GM21423 (cell line): ENCODE results near the gene TMEM252.

Source experiments
- ATAC-seq: cut with Tn5 transposase; IDR thresholded peaks from one replicate; pipeline ENCODE4 v1.9.1; 2021; ENCODE audit warnings: mild to moderate bottlenecking, moderate library complexity; ENCODE audit not compliant: unreplicated experiment

TMEM252 gene

DNA sequence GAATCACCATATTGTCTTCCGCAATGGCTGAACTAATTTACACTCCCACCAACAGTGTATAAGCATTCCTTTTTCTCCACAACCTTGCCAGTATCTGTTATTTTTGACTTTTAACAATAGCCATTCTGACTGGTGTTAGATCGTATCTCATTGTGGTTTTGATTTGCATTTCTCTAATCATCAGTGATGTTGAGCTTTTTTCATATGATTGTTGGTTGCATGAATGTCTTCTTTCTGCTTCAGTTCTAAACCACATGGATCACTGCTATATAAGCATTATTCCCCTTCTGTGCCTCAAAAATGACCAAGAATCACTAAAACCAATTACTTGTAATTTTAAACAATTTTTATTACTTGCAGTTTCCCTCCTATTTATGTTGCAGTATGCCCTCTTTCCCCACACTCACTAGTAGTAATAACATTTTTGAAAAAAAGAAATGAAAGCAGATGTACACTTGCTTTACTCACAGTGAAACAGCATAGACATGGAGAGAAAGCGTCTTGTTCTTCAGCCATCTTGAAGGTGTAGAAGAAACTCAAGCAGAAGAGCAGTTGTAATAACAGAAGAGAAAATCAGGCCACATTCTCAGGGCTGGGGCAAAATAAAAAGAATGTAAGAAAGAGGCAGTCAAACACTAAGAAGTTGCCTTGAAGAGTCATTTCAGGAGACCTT is 4.5 kb upstream of the TMEM252 start:
- ATAC-seq: peak; percentile 29

- ATAC-seq: no peak
These were observed 885 bp upstream of the TMEM252 start for GRCh38 chr9:68541568-68541967.

- no peak for ATAC-seq
These were observed 2.5 kb downstream of the TMEM252 start for GRCh38 chr9:68538200-68538599.

DNA sequence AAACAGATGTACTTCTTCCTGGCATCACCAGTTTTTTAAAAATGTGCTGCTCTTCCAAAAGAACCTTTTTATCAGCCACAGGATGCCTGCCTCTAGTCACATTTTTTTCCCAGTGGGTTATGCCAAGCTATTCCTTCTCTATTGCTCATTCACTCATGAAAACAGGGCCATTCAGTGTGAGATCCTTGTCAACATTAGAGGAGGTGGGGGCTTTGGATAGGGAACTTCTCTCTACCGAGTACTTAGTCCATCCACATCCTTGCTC is 3.1 kb downstream of the TMEM252 start:
- ATAC-seq: no peak

DNA sequence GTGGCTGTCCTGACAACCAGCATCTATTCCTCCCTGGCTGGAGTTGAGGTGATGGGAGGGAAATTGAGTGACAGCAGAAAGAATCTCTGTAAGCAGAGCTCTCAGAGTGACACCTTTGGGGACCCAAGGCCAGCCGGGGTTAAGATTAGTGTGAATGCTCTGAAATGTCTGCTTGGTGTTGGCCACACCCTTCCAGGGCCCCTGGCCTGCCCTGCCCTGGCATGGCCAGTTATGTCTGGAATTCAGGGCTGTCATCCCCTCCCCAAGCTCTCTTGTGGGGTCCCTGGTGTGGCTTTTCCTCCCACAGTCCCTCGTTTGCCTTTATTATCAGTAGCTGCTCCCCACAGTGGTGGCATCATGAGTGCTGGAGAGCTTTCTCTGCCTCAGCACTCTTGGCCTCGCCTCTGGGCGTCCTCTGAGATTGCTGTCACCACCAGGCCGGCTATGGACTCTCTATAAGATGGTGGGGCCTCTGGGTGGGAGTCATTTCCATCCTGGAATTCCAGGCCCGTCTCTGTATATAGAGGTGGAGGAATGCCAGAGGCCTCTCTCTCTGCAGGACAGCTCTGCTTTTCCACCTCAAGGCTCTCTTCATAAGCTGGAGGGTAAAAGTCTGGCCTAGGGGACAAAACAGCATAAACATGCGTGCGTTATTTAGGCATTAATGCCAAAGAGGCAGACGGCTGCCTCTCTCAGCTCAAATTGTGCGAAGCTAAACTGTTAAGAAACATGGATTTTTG is 3.6 kb downstream of the TMEM252 start:
- ATAC-seq: no peak

- no peak for ATAC-seq
These were observed 7.0 kb downstream of the TMEM252 start for GRCh38 chr9:68533678-68534077.

GRCh38 chr9:68532131-68532530 is 8.6 kb downstream of the TMEM252 start:
- no peak for ATAC-seq

DNA sequence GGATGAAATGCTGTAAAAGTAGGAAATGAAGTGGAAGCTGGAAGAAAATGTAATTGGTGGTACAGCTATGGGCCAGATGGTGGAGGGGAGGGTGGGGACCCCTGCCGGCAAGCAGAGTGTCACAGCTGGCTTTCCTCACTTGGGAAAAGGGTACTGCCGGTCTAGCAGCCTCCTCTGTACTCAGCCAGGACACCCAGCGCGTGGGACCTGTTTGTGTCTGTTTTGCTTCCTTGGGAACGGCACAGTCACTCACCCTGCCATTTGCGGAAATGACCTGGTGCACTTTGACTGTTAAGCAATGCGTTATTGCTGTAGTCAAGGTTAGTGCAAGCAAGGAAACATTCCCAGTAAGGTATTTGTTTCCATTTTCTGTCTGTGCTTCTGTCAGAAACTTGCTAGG is 10.1 kb downstream of the TMEM252 start:
- no peak for ATAC-seq

DNA sequence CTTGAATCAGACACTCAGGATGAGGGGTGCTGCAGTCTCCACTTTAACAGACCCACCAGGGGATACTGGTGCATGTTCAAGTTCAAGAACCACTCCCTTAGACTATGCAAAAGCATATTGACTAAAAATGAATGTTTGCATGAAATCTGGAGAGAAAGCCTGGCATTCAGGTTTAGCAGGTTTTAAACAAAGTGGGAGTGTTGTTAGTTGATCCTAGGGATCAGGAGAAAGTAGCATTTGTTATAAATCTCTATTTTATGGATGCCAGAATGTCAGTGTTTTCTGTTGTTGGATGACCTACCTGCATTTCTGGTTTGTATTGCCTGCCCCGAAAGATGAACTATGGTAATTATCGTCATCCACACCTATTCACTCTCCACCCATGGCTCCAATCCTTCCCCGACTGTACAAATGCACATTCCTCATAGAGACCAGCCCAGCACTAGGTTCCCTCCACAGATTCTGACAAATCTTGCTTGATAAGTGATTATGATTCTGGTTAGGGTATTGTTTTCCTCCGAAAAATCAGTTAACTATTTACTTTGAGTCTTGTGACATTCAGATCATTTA is 17.2 kb downstream of the TMEM252 start:
- no peak for ATAC-seq

- ATAC-seq: no peak
These were observed 17.7 kb downstream of the TMEM252 start for GRCh38 chr9:68522954-68523353.

DNA sequence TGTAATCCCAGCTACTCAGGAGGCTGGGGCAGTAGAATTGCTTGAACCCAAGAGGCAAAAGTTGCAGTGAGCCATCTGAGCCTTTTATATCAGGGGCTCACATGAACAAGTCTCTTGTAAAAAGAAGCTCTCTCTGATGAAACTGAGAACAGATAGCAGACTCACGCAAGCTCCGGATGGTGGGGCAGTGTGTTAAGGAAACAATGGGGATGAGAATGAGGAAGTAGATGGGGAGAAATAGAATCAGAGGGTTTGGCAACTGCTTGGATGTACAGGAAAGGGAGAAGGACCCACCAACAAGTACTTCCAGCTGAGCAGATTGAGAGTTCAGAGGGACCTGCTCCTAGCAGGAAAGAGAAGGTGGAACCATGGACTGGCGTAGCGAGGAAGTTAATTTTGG is 18.6 kb downstream of the TMEM252 start:
- ATAC-seq: no peak

DNA sequence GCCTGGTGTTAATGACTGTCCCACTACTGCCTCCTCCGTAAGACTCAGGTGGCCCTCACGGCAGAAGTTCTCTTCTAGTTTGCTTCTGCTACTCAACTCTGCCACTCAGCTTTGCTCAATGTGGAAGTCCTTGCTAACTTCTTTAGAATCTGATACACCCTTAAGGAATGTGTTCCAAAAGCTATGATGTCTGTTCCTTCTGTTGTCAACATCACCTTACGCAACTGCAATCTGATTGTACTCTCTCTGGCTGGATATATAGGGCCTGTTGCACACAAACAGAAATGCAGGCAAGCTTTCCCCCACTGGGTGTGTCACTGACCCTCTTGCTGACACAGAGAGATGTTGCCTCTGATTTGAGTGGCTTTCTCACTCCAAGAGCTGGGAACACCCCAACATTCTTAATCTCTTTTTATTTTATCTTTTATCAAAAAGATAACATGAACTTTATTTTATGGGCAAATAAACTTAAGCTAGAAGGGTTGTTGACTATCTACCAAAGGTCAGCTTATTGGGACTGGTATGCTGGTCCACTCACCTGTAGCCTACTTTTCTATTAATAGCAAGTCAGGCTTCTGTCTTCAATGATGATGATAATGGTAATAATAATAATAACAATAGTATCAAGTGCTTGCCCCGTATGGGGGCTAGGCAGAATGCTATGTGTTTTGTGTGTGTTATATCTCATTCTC is 25.2 kb downstream of the TMEM252 start:
- no peak for ATAC-seq

DNA sequence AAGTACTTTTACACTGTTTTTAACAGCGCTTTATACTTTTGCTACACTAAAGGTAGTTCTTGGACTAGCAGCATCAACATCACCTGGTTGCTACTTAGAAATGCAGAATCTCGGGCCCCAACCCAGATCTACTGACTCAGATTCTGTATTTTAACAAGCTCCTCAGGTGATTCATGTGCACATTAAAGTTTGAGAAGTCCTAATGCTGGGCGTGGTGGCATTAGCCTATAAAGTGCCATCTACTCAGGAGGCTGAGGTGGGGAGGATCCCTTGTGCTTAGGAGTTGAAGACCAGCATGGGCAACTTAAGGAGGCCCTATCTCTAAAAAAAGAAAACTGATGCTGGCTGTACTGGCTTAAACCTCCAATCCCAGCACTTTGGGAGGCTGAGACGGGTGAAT is 26.7 kb downstream of the TMEM252 start:
- no peak for ATAC-seq

- ATAC-seq: no peak
These were observed 27.3 kb downstream of the TMEM252 start for GRCh38 chr9:68513385-68513784.

DNA sequence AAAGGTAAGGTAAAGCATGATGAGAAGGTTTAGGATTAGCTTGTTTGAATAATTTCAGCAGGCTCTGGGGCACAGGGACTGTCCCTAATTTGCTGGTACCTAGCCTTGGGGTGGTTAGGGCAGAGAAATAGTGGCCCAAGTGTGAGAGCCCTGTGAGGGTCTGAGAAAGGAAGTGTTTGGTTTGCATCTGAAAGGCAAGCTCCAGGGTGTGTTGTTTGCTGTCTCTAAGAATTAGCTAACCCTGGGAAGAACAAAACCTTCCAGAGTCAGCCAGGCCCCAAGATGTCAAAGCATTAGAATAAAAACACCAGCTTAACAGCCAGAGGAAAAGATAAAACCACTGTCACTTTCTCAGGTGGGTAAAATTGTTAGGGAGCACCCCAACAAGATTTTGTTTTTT is 31.0 kb downstream of the TMEM252 start:
- no peak for ATAC-seq

- no peak for ATAC-seq
These were observed 32.1 kb downstream of the TMEM252 start for GRCh38 chr9:68508547-68508946.

DNA sequence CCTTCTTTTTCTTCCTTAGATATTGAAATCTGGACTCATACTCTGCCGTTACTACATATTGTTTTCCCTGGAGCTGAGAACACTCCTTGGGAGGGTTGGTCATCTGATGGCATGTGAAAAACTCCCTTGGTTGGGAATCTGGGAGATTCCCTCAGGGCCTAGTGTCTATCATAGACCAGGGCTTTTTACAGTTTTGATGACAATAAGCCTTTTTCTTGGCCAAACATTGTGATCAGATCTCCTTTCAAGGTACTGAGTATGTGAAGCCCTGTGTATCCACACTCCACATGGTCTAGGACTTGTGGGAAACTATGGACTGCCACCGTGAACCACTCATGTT is 32.9 kb downstream of the TMEM252 start:
- ATAC-seq: no peak

GRCh38 chr9:68507130-68507805 is 33.4 kb downstream of the TMEM252 start:
- no peak for ATAC-seq

- ATAC-seq: no peak
These were observed 34.1 kb downstream of the TMEM252 start for GRCh38 chr9:68506551-68506950.

DNA sequence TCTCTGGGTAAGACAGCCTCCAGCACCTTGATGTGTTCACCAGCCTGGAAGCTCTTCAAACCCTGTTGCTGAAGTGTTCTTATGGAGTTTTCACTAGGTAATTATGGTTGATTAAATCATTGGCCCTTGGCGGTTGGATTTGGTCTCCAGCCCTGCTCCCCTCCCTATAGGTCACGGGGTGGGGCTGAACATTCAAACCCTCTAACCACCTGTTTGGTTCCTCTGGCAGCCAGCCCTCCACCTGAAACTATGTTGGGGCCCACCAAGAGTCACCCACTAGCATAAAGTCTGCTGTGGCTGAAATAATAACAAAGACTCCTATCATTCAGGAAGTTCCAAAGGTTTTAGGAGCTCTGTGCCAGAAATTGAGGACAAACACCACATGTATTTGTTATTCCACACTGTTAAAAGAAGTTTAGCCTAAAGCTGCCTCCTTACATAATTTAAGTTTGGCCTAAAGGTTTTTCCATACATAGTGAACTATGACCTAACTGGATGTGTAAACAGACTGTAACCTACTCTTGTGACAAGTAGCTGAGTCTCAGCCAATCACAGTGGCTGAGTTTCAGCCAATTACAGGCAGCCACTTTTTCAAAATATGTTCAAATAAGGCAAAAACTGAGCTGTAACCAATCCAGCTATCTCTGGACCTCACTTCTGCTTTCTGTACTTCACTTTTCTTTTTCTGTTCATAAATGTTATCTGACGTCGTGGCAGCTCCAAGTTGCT is 34.8 kb downstream of the TMEM252 start:
- peak; percentile 49 for ATAC-seq

- no peak for ATAC-seq
These were observed 38.4 kb downstream of the TMEM252 start for GRCh38 chr9:68502279-68502678.
